K562 (cell line): Measurements from ENCODE around the gene PCSK6. TPM values are rescaled to one million over a fixed set of nuclear protein-coding genes. Genes with fewer than 3 reads are reported as not detected.

ENCODE experiments used
- ATAC-seq: fragments of 200-7000 bp; cut with Tn5 transposase; 3 replicates; pipeline ENCODE4 v1.9.1; 2020; ENCODE audit warnings: moderate library complexity
- BruUV-seq: library from RNA; stranded (reverse); fragments of 400-500 nt; replicated peaks from 2 replicates; lab custom pipeline; 2021; lab: Mats Ljungman, UMichigan
- CTCF ChIA-PET: fragments of 300-600 bp; formaldehyde crosslinking; extraction: SDS; loops from one replicate; lab custom pipeline; 2021; ENCODE audit warnings: low intra/inter-chr PET ratio; lab: Yijun Ruan, JAX
- POLR2A ChIA-PET: fragments of 300-600, 350-650 bp; sonication (Branson Sonifier 250); formaldehyde crosslinking; extraction: SDS; loops from one replicate; lab custom pipeline; 2021; ENCODE audit warnings: antibody characterized with exemption, inconsistent platforms; lab: Yijun Ruan, JAX
- DNase-seq, 4 experiments: peaks; one replicate each; pipeline versions ENCODE4 v3.0.0 to v3.0.0-alpha.2; 2011 to 2018; ENCODE audit warnings: low spot score in 3 of 4, mixed read lengths in 3 of 4; ENCODE audit errors: extremely low read depth in 1 of 4
- FAIRE-seq: peaks from 2 replicates; lab custom pipeline; 2011; peaks lifted over from hg19 to GRCh38; lab: Jason Lieb, UNC
- H2AFZ ChIP-seq: 2 replicates; pipeline ENCODE4 v1.6.0; 2011; ENCODE audit warnings: low read depth, low read length, control low read depth, inconsistent platforms
- H3K27ac ChIP-seq: fragments of 200-600 bp; 3 replicates; pipeline ENCODE4 v1.8.0; 2011; ENCODE audit warnings: low read depth, mild to moderate bottlenecking, control low read depth, inconsistent platforms, low read length, moderate library complexity, mixed read lengths; ENCODE audit errors: extremely low read depth
- H3K27me3 ChIP-seq, 2 experiments: fragments of 300-600 bp in 1 of 2; 2 replicates in 1 of 2; 3 replicates in 1 of 2; pipeline versions ENCODE4 v1.6.0 to v1.8.0; 2011; ENCODE audit warnings: inconsistent platforms in 2 of 2, low read length in 2 of 2, mild to moderate bottlenecking in 1 of 2, mixed read lengths in 1 of 2, moderate library complexity in 1 of 2; ENCODE audit not compliant: control insufficient read depth in 2 of 2, insufficient read depth in 2 of 2
- H3K36me3 ChIP-seq: fragments of 300-600 bp; 3 replicates; pipeline ENCODE4 v1.8.0; 2011; ENCODE audit warnings: mild to moderate bottlenecking, low read length, inconsistent platforms; ENCODE audit not compliant: control insufficient read depth, insufficient read depth
- H3K4me1 ChIP-seq, 2 experiments: fragments of 200-600 bp in 1 of 2; replicated peaks in 1 of 2; 2 replicates in 1 of 2; 3 replicates in 1 of 2; pipeline versions ENCODE4 v1.5.1 to v1.8.0; 2011; ENCODE audit warnings: inconsistent platforms in 2 of 2, low read length in 2 of 2, mild to moderate bottlenecking in 1 of 2, mixed read lengths in 1 of 2, moderate library complexity in 1 of 2; ENCODE audit not compliant: control insufficient read depth in 2 of 2, insufficient read depth in 2 of 2
- H3K4me2 ChIP-seq: 2 replicates; pipeline ENCODE4 v1.6.1; 2011; ENCODE audit warnings: low read length, control low read depth, inconsistent platforms, mixed read lengths; ENCODE audit not compliant: insufficient read depth
- H3K4me3 ChIP-seq: fragments of 200-600 bp; sonication (generic), shearing (Covaris generic); 2 replicates; pipeline ENCODE4 v1.5.1; 2016; ENCODE audit warnings: control low read depth, inconsistent platforms
- H3K79me2 ChIP-seq: fragments of 200-600 bp; 3 replicates; pipeline ENCODE4 v1.8.0; 2011; ENCODE audit warnings: low read length, inconsistent platforms; ENCODE audit not compliant: control insufficient read depth, insufficient read depth
- H3K9ac ChIP-seq, 2 experiments: 2 replicates each; pipeline versions ENCODE4 v1.6.0 to v1.6.1; 2011; ENCODE audit warnings: low read depth in 2 of 2, low read length in 2 of 2, control low read depth in 1 of 2, inconsistent platforms in 1 of 2, mild to moderate bottlenecking in 1 of 2, mixed read lengths in 1 of 2; ENCODE audit not compliant: insufficient read depth in 1 of 2
- H3K9me1 ChIP-seq: one replicate; pipeline ENCODE4 v1.6.0; 2011; ENCODE audit warnings: inconsistent platforms, mild to moderate bottlenecking, low read length, moderate library complexity; ENCODE audit not compliant: control insufficient read depth, insufficient read depth
- H3K9me3 ChIP-seq: replicated peaks from 2 replicates; pipeline ENCODE4 v1.5.1; 2011; ENCODE audit warnings: low read depth, low read length, inconsistent platforms; ENCODE audit not compliant: control insufficient read depth, insufficient read depth
- H4K20me1 ChIP-seq: replicated peaks from 2 replicates; pipeline ENCODE4 v1.6.1; 2011; ENCODE audit warnings: low read length, inconsistent platforms, mixed read lengths; ENCODE audit not compliant: control insufficient read depth, insufficient read depth
- GABPB2 ChIP-seq: fragments of 250-450 bp; sonication (Bioruptor Pico); conservative IDR thresholded peaks from 2 replicates; pipeline ENCODE4 v1.5.1; 2021; ENCODE audit warnings: mild to moderate bottlenecking
- ID3 ChIP-seq, 2 experiments: fragments of 250-450 bp in 1 of 2; fragments of 450-650 bp in 1 of 2; sonication (Bioruptor Pico) in 1 of 2; IDR thresholded peaks; 2 replicates each; pipeline versions ENCODE4 v1.6.1 to v1.8.0; 2016 to 2021; ENCODE audit warnings: mild to moderate bottlenecking in 2 of 2, moderate library complexity in 2 of 2, missing compliant biosample characterization in 1 of 2, missing genetic modification characterization in 1 of 2
- KDM4B ChIP-seq, 2 experiments: fragments of 450-650 bp in 1 of 2; sonication (generic) in 1 of 2; IDR thresholded peaks; 2 replicates each; pipeline ENCODE4 v1.6.1; 2016 to 2017; ENCODE audit warnings: borderline replicate concordance in 2 of 2, antibody characterized with exemption in 1 of 2, low read depth in 1 of 2, mild to moderate bottlenecking in 1 of 2
- NCOA2 ChIP-seq, 2 experiments: fragments of 450-650 bp; IDR thresholded peaks; 2 replicates each; pipeline ENCODE4 v1.6.1; 2018; ENCODE audit warnings: mild to moderate bottlenecking in 2 of 2, moderate library complexity in 1 of 2; ENCODE audit not compliant: partially characterized antibody in 2 of 2
- NEUROD1 ChIP-seq: fragments of 150-350 bp; IDR thresholded peaks from 2 replicates; pipeline ENCODE4 v1.6.1; 2014; ENCODE audit warnings: borderline replicate concordance, low read length, low read depth; ENCODE audit not compliant: partially characterized antibody
- POLR2AphosphoS2 ChIP-seq: IDR thresholded peaks from 2 replicates; pipeline ENCODE4 v1.6.1; 2012; ENCODE audit warnings: low read length, improper control_type of control experiment
- PRMT5 ChIP-seq: sonication (generic); formaldehyde crosslinking; IDR thresholded peaks from 2 replicates; pipeline ENCODE4 v1.5.0; 2020; ENCODE audit warnings: missing genetic modification reagents
- RFX1 ChIP-seq: fragments of 450-650 bp; IDR thresholded peaks from 2 replicates; pipeline ENCODE4 v1.6.1; 2016; ENCODE audit warnings: mild to moderate bottlenecking, moderate library complexity
- TCF3 ChIP-seq: sonication (generic); formaldehyde crosslinking; IDR thresholded peaks from 2 replicates; pipeline ENCODE4 v1.4.0; 2020; ENCODE audit warnings: mild to moderate bottlenecking, missing genetic modification reagents
- ZFP30 ChIP-seq: fragments of 250-450 bp; sonication (Bioruptor Pico); IDR thresholded peaks from 2 replicates; pipeline ENCODE4 v1.8.0; 2022; ENCODE audit warnings: moderate library complexity, mild to moderate bottlenecking, inconsistent platforms, borderline replicate concordance
- ZFP91 ChIP-seq: sonication (generic); formaldehyde crosslinking; IDR thresholded peaks from 2 replicates; pipeline ENCODE4 v1.8.0; 2022; ENCODE audit warnings: mild to moderate bottlenecking, missing genetic modification reagents
- ZNF184 ChIP-seq: sonication (generic); formaldehyde crosslinking; IDR thresholded peaks from 2 replicates; pipeline ENCODE4 v1.5.0; 2020; ENCODE audit warnings: missing genetic modification reagents
- WGBS: fragments of 100-300 bp; shearing (Covaris generic); methylation state at CpG from one replicate; pipeline ENCODE4 v1.1.6; 2016; ENCODE audit warnings: low coverage, mixed read lengths; ENCODE audit not compliant: insufficient coverage; ENCODE audit errors: missing lambda C conversion rate; 5-methylcytosine and 5-hydroxymethylcytosine counted together
- in situ Hi-C: fragments of 300-500 bp; cut with MboI; formaldehyde crosslinking; loops from 4 replicates; pipeline ENCODE4 v1.15.0; 2018; ENCODE audit warnings: inconsistent platforms, mixed read lengths
- intact Hi-C: fragments of 100-400 bp; cut with micrococcal nuclease; formaldehyde crosslinking; loops from 2 replicates; pipeline ENCODE4 v1.14.2; 2022
- polyA plus RNA-seq, 8 experiments: library from polyadenylated mRNA; depleted of rRNA in 4 of 8; stranded (reverse) in 5 of 8; unstranded in 3 of 8; fragments of >200 nt; fragmentation: Nextera tagmentation in 2 of 8; fragmentation: Illumina TruSeq in 1 of 8; extraction: Ambion mirVana in 2 of 8; extraction: Trizol in 1 of 8; gene quantifications; 2 replicates each; pipeline versions ENCODE4 v1.2.1 to v1.2.3, GENCODE V29; 2011 to 2014; ENCODE audit warnings: inconsistent platforms in 1 of 8, missing spikeins in 1 of 8
- total RNA-seq, 7 experiments: library from RNA; depleted of rRNA in 6 of 7; stranded (reverse); fragments of >200 nt in 6 of 7; fragmentation: Illumina TruSeq in 2 of 7; extraction: Trizol in 2 of 7; gene quantifications; 2 replicates each; pipeline versions ENCODE4 v1.2.1 to v1.2.3, GENCODE V29; 2011 to 2021; ENCODE audit warnings: low replicate concordance in 1 of 7

The PCSK6 gene
- total and polyA plus RNA-seq, 9 of the 15 experiments (the other 6 are each of a cell fraction or from before 2014, with no cell fraction given) = 2.2 to 32.6 (median 14.5) TPM

DNA sequence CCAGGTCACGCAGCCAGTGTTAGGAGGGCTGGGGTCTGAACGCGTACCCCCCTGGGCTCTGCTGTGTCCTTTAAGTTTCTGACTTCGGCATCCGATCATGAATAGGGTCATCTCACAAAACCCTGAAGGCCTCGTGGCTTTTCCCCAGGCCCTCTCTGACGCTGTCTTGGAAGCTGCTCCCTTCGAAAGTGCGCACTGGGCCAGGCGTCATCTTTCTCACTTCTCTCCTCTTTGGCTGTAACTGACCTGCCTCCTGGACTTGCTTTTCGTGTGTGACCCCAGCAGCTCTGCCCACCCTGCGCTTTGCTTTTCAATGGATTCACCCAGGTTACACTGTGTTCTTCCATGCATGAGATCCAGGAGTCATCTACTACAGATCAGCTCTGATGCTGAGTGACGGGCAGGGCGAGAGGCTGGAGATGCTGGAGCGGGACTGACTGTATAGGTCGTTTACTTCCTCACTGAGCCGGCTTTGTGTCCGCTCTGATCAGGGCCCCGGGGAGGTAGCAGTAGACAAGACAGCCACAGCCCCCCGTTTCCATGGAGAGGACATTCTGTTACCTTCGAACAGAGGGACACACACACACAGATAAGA is 45.0 kb upstream of the PCSK6 start:
- no peak overlapping the region for H3K27ac ChIP-seq
- no peaks in the 10 kb centered on the region for H3K9me1 ChIP-seq
- in situ Hi-C loops = no loop called here
- CTCF ChIA-PET = no interaction called here
- no peak overlapping the region for H3K4me3 ChIP-seq
- 8% methylated on average over 21 of the region's 21 CpGs for WGBS
- FAIRE-seq = no peak
- no peaks in the 10 kb centered on the region for H3K36me3 ChIP-seq
- peaks cover 0 to 9% of the 10 kb centered on the region in 2 experiments; a peak in 2 of 5 replicates for H3K4me1 ChIP-seq
- TF ChIP-seq RFX1 = no peak
- no peak for TF ChIP-seq PRMT5
- TF ChIP-seq NEUROD1 = no peak
- intact Hi-C loops = no loop called here
- H2AFZ ChIP-seq = no peak overlapping the region
- ATAC-seq = no peak; the same call in 2 of the 3 replicates
- POLR2A ChIA-PET = interaction anchor here (0.7 kb wide), 1 partner anchor 240 kb away, joined by 4 read pairs; the partner anchor contains the start of gene SNRPA1
- H3K4me2 ChIP-seq = no peak overlapping the region
- no peak overlapping the region for H3K9ac ChIP-seq
- no peaks in the 10 kb centered on the region for H3K9me3 ChIP-seq
- peaks cover 78 to 84% of the 10 kb centered on the region in 2 experiments for H3K27me3 ChIP-seq
- no peak for DNase-seq
- BruUV-seq = no TSS peak
- H4K20me1 ChIP-seq = no peaks in the 10 kb centered on the region; the same call in 1 of the 2 replicates
- H3K79me2 ChIP-seq = no peaks in the 10 kb centered on the region

GRCh38 chr15:101533371-101534140 is 44.0 kb upstream of the PCSK6 start:
- H3K4me1 ChIP-seq = peaks cover 0 to 9% of the 10 kb centered on the region in 2 experiments; a peak in 2 of 5 replicates
- H3K27ac ChIP-seq = no peak overlapping the region
- DNase-seq (no peak), FAIRE-seq (no peak), ATAC-seq (no peak)
- H3K9ac ChIP-seq = no peak overlapping the region
- ChIA-PET POLR2A (interaction anchor here (0.7 kb wide), 1 partner anchor 239 kb away, joined by 4 read pairs; the partner anchor contains the start of gene SNRPA1), CTCF (no interaction called here)
- no peaks in the 10 kb centered on the region for H3K36me3 ChIP-seq
- H2AFZ ChIP-seq = no peak overlapping the region
- H3K27me3 ChIP-seq = peaks cover 78 to 83% of the 10 kb centered on the region in 2 experiments
- in situ Hi-C loops (no loop called here), intact Hi-C loops (no loop called here)
- H3K79me2 ChIP-seq = no peaks in the 10 kb centered on the region
- BruUV-seq = no TSS peak
- no peak overlapping the region for H3K4me2 ChIP-seq
- H3K9me1 ChIP-seq = no peaks in the 10 kb centered on the region
- H3K4me3 ChIP-seq = no peak overlapping the region
- WGBS = 5% methylated on average over 10 of the region's 13 CpGs
- no peaks in the 10 kb centered on the region; the same call in 1 of the 2 replicates for H4K20me1 ChIP-seq
- no peaks in the 10 kb centered on the region for H3K9me3 ChIP-seq
- TF ChIP-seq KDM4B (IDR thresholded peaks at IDR 0.05; ENCODE audit: borderline replicate concordance in 2 of 2, low read depth in 1 of 2) (no peak), POLR2AphosphoS2 (no peak), TCF3 (no peak), ZFP91 (CRISPR knock-in tag) (no peak), ZFP30 (no peak), ID3 (CRISPR knock-in tag; IDR thresholded peaks at IDR 0.05) (no peak), ID3 (tag; IDR thresholded peaks at IDR 0.05) (no peak), ZNF184 (CRISPR knock-in tag) (no peak), NCOA2 (IDR thresholded peaks at IDR 0.05; ENCODE audit: partially characterized antibody in 2 of 2) (no peak), GABPB2 (CRISPR knock-in tag) (no peak)
